ENCODE measurements around the gene TMEM269.

The TMEM269 gene

GRCh38 chr1:42825036-42825851 is 40.5 kb downstream of the TMEM269 start:
- no peak for FAIRE-seq

- no peak for FAIRE-seq
These were observed 45.8 kb downstream of the TMEM269 start for GRCh38 chr1:42830631-42831030.

GRCh38 chr1:42831273-42831672 is 46.5 kb downstream of the TMEM269 start:
- no peak for FAIRE-seq

GRCh38 chr1:42832641-42833240 is 48.0 kb downstream of the TMEM269 start:
- no peak for FAIRE-seq

- FAIRE-seq, result no peak
These were observed 49.2 kb downstream of the TMEM269 start for GRCh38 chr1:42833981-42834380.

GRCh38 chr1:42834803-42835202 is 50.0 kb downstream of the TMEM269 start:
- no peak for FAIRE-seq

GRCh38 chr1:42835422-42835821 is 50.6 kb downstream of the TMEM269 start:
- no peak for FAIRE-seq

- FAIRE-seq, result no peak
These were observed 52.9 kb downstream of the TMEM269 start for GRCh38 chr1:42837709-42838108.

GRCh38 chr1:42838482-42839190 is 53.8 kb downstream of the TMEM269 start:
- FAIRE-seq, result no peak

GRCh38 chr1:42841010-42841409 is 56.2 kb downstream of the TMEM269 start:
- no peak for FAIRE-seq

- FAIRE-seq, result no peak
These were observed 56.8 kb downstream of the TMEM269 start for GRCh38 chr1:42841440-42842147.

GRCh38 chr1:42844592-42845140 is 59.9 kb downstream of the TMEM269 start:
- no peak for FAIRE-seq

- FAIRE-seq, result peak; percentile 29
These were observed 60.4 kb downstream of the TMEM269 start for GRCh38 chr1:42845193-42845592.

GRCh38 chr1:42845866-42846256 is 61.1 kb downstream of the TMEM269 start:
- no peak for FAIRE-seq

- FAIRE-seq, result peak; percentile 96
These were observed 61.7 kb downstream of the TMEM269 start, which contains the start of gene ZNF691 for GRCh38 chr1:42846257-42847110. TSS of gene ZNF691 (plus strand) at chr1:42846613. CDS start at chr1:42849659, 3,046 bp downstream.

GRCh38 chr1:42847111-42847595 is 62.4 kb downstream of the TMEM269 start:
- FAIRE-seq, result no peak

GRCh38 chr1:42847721-42848460 is 63.1 kb downstream of the TMEM269 start:
- no peak for FAIRE-seq

GRCh38 chr1:42848823-42849537 is 64.2 kb downstream of the TMEM269 start:
- FAIRE-seq, result no peak

GRCh38 chr1:42849944-42850343 is 65.2 kb downstream of the TMEM269 start:
- no peak for FAIRE-seq

All from A204.1 (cell line).